VCaP (cell line): ENCODE results near the gene VPS26C.

Experiments used
- H3K27ac ChIP-seq: fragments of 450-650 bp; 2 replicates; pipeline ENCODE4 v1.5.1; 2017
- TF ChIP-seq, protein P1 (sequence below): fragments of 450-650 bp; conservative IDR thresholded peaks from 2 replicates; pipeline ENCODE4 v1.5.1; 2017; ENCODE audit warnings: mild to moderate bottlenecking, moderate library complexity

VPS26C gene

DNA sequence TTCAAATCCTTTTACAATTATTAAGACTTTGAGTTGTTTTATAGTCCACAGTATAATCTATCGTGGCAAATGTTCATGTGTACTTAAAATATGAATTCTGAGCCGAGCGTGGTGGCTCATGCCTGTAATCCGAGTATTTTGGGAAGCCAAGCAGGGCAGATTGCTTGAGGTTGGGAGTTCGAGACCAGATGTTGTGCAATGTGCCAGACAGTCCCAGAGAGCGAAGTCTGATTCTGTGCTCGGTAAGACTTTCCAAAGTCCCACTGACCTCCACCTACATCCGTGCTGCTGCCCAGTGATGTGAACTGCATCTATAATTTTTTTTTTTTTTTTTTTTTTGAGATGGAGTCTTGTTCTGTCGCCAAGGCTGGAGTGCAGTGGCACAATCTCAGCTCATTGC is 52.2 kb downstream of the VPS26C start:
- no peak overlapping the region for H3K27ac ChIP-seq
- TF ChIP-seq, protein P1, sequence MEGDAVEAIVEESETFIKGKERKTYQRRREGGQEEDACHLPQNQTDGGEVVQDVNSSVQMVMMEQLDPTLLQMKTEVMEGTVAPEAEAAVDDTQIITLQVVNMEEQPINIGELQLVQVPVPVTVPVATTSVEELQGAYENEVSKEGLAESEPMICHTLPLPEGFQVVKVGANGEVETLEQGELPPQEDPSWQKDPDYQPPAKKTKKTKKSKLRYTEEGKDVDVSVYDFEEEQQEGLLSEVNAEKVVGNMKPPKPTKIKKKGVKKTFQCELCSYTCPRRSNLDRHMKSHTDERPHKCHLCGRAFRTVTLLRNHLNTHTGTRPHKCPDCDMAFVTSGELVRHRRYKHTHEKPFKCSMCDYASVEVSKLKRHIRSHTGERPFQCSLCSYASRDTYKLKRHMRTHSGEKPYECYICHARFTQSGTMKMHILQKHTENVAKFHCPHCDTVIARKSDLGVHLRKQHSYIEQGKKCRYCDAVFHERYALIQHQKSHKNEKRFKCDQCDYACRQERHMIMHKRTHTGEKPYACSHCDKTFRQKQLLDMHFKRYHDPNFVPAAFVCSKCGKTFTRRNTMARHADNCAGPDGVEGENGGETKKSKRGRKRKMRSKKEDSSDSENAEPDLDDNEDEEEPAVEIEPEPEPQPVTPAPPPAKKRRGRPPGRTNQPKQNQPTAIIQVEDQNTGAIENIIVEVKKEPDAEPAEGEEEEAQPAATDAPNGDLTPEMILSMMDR = no peak

DNA sequence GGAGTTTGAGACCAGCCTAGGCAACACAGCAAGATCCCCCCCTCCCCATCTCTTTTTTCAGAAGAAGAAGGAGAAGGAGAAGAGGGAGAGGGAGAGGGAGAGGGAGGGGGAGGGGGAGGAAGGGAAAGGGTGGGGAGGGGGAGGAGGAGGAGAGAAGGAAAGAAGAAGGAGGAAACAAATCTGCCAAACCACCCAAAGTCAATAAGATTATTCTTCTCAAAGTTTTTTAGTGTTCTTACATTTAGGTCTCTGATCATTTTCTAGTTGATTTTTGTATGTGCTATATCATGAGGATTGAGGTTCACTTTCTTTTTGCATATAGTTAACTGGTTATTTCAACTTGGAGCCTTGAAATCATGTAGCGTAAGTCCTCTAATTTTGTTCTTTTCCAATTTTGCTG is 56.3 kb downstream of the VPS26C start:
- H3K27ac ChIP-seq = no peak overlapping the region
- TF ChIP-seq, protein P1 = no peak

DNA sequence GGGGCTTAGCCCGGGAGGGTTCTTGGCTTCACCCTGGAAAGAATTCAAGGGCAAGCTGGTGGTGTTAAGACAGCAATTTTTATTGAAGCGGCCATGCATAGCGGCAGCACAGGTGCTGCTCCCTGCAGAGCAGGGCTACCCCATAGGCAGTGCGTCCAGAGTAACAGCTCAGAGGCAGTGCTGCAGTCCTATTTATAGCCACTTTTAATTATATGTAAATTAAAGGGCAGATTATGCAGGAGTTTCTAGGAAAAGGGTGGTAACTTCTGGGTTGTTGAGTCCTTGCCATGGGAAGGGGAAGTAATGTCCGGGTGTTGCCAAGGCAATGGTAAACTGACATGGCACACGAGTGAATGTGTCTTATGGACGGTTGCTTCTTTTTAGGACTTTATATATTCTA is 57.0 kb downstream of the VPS26C start:
- TF ChIP-seq, protein P1 = no peak
- no peak overlapping the region for H3K27ac ChIP-seq

DNA sequence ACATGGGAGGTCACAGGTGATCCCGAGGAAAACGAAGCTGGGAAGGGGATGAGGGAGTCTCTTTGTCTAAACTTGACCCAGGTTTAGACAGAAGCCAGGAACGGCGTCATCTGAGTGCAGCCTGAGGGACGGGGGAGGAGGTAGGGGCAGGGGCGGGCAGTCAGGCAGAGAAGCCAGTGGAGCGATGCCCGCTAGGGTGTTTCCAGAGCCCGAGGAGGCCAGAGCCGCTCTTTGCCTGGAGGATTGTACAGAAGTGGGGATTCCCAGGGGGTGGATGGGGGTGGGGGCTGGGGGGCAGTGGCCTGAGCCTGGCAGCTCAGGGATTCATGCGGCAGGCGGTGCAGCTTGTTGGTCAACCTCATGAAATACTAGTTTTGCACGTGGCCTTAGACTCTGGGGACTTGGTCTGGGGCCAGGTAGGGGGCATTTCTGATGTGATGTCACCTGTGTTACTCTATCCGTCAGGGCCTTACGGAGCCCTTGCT is 58.4 kb downstream of the VPS26C start:
- TF ChIP-seq, protein P1 = no peak
- H3K27ac ChIP-seq = no peak overlapping the region

DNA sequence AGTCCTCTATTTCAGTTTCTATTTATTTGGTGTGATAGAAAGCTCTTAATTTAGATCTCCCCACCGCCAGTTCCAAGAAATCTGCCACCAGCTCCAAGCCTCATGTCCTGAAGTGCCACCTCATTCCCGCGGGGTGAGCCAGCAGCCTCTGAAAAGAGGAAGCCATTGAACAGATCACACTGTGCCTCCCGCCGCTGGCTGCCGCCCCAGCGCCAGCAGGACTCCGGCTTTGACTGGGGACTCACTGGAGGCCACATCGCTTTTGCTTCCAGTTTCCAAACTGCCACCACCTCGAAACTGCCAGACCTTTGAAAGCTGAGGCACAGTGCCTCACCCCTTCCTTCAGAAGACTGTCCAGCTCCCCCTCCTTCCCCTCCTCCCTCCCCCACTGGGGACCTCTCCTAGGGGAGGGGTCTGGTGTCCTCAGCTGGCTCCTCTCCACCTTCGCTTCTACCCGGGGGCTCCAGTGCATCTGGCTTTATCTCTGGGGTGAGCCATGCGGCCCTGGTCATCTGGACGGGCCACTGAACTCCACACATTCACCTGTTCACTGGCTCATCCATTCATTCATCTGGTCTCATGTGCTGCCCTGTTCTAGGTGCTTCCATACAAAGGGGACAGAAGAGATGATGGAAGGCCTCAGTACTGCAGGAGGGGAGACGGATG is 58.9 kb downstream of the VPS26C start:
- H3K27ac ChIP-seq = no peak overlapping the region
- TF ChIP-seq, protein P1 = no peak

DNA sequence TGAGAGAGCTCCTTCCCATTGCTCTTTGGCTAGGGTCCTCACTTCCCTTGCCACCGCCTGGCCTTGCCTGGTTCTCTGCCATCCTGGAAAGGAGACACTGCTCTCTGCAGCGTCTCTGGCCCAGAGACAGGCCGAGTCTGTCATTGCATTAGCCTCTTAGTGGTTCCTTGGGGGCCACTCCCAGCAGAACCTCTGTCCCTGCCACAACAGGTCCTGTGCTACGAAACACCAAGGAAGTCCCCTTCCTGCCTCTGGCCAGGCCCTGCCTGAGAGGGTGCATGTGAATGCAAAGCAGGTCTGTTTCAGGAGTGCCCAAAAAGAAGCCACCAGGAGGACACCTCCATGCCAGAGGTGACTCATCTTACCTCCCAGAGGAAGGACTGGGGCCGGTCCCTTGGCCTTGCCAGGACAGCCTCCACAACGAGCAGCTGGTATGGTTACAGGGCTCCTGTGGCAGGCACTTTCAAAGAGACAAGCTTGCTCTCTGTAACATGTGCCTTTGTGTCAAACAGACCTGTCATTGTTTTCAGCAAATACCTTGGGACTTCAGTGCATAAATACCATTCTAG is 59.6 kb downstream of the VPS26C start:
- TF ChIP-seq, protein P1 = no peak
- no peak overlapping the region for H3K27ac ChIP-seq

DNA sequence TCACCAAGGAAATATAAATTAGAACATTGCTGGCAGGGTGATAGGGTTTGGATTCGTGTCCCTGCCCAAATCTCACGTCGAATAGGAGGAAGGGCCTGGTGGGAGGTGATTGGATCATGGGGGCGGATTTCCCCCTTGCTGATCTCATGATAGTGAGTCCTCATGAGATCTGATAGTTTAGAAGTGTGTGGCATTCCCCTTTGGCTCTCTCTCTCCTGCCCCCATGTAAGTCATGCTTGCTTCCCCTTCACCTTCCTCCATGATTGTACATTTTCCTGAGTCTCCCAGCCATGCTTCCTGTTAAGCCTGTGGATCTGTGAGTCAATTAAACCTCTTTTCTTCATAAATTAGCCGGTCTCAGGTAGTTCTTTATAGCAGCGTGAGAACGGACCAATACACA is 60.6 kb downstream of the VPS26C start:
- TF ChIP-seq, protein P1 = no peak
- H3K27ac ChIP-seq = no peak overlapping the region
